Testis (tissue), 2 donors: ENCODE results near the gene SOX2.

Source experiments
- POLR2A ChIP-seq: fragments of 450-650 bp; IDR thresholded peaks from one replicate; pipeline ENCODE4 v1.6.1; 2017; ENCODE audit warnings: antibody characterized with exemption, mild to moderate bottlenecking, moderate library complexity
- TF ChIP-seq, protein P1 (sequence below), 3 experiments: fragments of 450-650 bp in 2 of 3; fragments of 200-600 bp in 1 of 3; sonication (generic) in 1 of 3; IDR thresholded peaks; one replicate each; pipeline ENCODE4 v1.5.1; 2016 to 2019; ENCODE audit warnings: antibody characterized with exemption in 3 of 3, mild to moderate bottlenecking in 2 of 3, moderate library complexity in 1 of 3

DNA sequence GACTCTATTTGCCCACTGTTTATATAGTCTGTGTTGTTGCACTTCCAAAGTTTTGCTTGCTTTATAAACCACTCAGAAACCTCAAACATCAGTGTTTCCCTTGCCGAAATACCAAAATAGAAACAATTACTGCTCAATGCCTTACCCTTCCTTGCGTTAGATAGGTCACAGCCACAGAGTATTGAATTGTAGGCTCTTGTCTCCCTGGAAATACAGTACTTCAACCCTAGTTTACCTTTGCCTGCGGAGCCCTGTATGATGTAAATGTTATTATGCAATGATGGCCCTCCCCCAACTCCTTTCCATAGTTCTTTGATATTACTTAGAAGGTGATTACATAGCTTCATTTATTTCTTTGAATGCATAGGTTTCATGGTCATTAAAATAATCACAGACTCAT, 44.2 kb downstream of the SOX2 start:
- TF ChIP-seq, protein P1, sequence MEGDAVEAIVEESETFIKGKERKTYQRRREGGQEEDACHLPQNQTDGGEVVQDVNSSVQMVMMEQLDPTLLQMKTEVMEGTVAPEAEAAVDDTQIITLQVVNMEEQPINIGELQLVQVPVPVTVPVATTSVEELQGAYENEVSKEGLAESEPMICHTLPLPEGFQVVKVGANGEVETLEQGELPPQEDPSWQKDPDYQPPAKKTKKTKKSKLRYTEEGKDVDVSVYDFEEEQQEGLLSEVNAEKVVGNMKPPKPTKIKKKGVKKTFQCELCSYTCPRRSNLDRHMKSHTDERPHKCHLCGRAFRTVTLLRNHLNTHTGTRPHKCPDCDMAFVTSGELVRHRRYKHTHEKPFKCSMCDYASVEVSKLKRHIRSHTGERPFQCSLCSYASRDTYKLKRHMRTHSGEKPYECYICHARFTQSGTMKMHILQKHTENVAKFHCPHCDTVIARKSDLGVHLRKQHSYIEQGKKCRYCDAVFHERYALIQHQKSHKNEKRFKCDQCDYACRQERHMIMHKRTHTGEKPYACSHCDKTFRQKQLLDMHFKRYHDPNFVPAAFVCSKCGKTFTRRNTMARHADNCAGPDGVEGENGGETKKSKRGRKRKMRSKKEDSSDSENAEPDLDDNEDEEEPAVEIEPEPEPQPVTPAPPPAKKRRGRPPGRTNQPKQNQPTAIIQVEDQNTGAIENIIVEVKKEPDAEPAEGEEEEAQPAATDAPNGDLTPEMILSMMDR (IDR thresholded peaks at IDR 0.05): no peak
- TF ChIP-seq POLR2A: no peak
